Astrocyte (in vitro differentiated cells and primary cell): ENCODE measurements around the gene ATXN2.

ENCODE experiments used
- CTCF ChIP-seq: IDR thresholded peaks from 2 replicates; pipeline ENCODE4 v1.5.1; 2011; ENCODE audit warnings: low read depth, mild to moderate bottlenecking, inconsistent platforms, low read length, moderate library complexity; ENCODE audit not compliant: insufficient read depth
- EZH2 ChIP-seq: IDR thresholded peaks from 2 replicates; pipeline ENCODE4 v1.6.1; 2012; ENCODE audit warnings: mild to moderate bottlenecking, low read length, inconsistent platforms; ENCODE audit not compliant: insufficient read depth

GRCh38 chr12:111586986-111587385, 12.1 kb downstream of the ATXN2 start:
- TF ChIP-seq CTCF, result no peak
- no peak for TF ChIP-seq EZH2
